Right forelimb (tissue), 1 donor: Measurements from ENCODE around the gene CRACR2B.

Experiments
- DNase-seq: peaks from one replicate; pipeline ENCODE4 v3.0.0-alpha.2; 2018

The CRACR2B gene

DNA sequence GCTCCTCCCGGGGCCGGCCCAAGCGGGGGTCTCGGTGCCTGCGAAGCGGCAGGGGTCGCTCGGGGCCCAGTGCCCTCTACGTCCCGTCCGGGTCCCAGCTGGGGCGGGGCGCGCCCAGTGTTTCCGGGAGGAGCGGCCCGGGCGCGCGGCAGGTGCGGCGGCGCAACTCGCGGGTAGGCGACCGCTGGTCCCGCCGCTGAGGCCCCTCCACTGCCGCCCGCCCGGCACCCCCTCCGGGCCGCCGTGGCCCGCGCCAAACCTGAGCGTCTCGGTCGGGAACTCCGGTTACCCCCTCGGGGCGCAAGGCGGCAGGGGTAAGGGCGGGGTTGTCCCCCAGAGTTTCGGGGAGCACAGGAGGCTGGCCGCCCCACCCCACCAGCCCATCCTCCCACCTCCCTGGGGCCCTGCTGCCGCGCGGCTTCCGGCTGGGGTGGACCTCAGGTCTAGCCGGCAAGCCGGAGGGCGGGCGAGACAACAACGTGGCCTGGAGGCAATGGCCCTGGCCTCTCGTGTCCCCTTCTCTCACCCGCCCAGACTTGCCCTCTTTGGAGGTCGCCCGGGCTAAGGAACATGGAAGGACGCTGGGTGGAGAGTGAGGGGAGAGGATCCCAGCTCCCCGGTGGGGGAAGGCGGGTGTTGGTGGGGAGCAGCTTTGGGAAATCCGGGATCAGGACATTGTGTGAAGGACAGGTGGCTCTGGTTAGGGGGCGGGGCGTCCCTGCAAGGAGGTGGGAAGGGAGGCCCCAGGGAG lies 398 bp upstream of the CRACR2B start:
- DNase-seq: no peak

DNA sequence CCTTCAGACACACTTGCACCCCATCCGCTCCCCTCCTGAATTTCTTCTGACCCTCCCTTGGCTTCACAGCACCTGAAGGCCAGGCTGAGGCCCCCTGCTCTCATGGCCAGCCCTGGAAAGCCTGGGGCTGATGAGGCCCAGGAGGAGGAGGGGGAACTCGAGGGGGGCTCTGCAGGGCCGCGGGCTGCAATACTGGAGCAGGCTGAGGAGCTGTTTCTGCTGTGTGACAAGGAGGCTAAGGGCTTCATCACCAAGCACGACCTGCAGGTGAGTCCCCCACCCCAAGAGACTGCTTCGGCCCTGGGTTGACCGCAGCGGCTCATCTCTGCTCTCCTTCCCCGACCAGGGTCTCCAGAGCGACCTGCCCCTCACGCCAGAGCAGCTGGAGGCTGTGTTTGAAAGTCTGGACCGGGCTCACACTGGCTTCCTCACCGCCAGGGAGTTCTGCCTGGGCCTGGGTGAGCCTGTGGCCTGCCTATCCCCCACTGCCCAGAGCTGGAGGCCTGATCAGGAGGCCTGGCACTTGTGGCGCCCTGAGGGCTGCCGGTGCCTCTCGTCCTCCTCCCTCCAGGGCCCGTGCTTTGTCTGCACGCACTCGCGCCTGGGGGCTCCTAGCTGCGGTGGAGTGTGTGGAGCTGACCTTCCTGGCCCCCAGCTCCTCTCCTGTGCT lies 922 bp downstream of the CRACR2B start:
- DNase-seq: no peak

DNA sequence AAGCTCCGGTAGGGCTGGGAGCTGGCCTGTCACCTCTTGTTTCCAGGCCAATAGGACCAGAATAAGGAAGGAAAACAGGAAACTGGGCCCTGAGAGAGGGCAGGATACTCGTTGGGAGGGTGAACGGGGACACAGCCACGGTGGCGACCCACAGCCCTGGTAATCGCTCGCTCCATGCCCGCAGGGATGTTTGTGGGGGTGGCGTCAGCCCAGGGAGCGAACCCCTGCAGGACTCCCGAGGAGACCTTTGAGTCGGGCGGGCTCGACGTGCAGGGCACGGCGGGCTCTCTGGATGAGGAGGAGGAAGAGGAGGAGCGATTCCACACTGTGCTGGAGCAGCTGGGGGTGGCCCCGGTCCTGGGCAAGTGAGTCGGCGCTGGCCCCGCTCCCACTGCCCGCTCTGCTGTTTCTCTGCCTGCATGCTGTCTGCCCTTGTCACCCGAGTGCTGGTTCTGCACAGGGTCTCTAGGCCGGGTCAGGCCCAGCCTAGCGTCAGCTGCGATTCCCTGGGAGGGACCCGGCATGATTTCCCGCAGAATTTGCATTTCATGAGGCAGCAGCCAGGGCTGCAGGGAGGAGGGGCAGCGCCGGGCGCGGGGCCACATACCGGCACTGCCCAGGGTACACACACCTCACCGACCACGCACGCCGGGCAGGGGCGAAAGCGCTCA lies 1.6 kb downstream of the CRACR2B start:
- DNase-seq: no peak

DNA sequence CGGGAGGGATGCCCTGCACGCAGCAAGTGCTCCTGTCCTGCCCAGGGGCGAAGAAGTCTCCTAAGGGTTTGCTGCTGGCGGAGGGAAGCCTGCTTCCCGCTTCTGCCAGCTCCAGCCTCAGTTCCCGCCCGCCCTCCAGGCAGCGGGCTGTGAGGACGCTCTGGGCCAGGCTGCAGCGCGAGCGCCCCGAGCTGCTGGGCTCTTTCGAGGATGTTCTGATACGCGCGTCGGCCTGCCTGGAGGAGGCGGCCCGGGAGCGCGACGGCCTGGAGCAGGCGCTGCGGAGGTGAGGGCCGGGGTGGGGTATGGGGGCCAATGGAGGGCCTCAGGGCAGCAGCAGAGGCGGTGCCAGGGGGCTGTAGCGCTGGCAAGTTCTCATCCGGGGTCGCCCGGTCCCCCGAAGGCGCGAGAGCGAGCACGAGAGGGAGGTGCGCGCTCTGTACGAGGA lies 2.2 kb downstream of the CRACR2B start:
- no peak for DNase-seq

DNA sequence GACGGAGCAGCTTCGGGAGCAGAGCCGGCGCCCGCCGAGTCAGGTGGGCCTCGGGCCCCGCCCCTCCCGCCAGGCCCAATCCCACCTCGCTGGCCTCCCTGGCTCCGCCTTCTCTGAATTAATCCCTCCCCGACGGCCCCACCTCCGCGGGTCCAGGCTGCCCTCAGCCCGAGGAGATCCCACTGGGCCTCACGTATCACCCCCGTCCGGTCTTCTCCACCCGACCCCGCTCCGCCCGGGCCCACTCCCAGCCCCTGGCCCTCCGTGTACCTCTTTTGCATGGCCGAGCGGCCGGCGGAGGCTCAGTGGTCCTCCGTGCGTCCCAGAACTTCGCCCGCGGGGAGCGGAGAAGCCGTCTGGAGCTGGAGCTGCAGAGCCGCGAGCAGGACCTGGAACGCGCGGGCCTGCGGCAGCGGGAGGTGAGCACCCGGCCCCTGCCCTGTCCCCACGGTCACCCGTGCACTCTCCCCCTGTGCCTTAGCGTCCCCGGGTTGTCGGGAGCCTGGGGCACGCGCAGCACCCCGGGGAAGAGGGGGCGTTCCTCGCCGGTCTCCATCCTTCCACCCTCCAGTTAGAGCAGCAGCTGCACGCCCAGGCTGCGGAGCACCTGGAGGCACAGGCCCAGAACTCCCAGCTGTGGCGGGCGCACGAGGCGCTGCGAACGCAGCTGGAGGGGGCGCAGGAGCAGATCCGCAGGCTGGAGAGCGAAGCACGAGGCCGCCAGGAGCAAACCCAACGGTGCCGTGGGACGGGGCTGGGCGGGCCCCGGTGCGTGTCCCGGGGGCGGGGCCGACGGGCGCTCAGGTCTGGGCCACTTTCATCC lies 2.8 kb downstream of the CRACR2B start:
- DNase-seq: no peak

DNA sequence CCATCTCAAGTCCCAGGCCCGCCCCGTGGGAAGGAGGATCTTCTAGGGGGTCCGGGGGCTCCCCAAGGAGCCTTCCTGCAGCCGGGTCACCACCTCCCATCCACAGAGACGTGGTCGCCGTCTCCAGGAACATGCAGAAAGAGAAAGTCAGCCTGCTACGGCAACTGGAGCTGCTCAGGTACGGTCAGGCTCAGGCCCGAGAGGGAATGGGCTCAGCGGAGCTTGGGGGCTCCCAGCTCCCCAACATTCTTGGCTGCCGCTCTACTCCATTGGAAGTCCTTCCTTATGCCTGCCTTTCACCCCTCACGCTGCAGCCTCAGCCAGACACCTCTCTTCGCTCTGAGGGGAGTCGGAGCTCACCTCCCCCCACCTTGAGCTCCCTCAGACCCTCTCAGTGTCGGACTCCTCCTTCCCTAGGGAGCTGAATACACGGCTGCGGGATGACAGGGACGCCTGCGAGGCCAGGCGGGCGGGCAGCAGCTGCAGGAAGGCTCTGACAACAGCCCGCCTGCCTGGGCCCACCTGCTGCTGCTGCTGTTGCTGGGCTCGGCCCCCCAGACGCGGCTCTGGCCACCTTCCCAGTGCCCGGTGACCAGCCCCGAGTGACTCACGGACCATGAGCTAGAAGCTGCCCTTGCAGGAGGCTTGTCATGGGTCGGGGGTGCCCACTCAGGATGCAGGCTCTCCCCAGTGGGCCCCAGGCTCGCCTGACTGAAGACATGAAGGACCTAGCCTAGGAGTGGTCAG lies 3.6 kb downstream of the CRACR2B start:
- DNase-seq: no peak

DNA sequence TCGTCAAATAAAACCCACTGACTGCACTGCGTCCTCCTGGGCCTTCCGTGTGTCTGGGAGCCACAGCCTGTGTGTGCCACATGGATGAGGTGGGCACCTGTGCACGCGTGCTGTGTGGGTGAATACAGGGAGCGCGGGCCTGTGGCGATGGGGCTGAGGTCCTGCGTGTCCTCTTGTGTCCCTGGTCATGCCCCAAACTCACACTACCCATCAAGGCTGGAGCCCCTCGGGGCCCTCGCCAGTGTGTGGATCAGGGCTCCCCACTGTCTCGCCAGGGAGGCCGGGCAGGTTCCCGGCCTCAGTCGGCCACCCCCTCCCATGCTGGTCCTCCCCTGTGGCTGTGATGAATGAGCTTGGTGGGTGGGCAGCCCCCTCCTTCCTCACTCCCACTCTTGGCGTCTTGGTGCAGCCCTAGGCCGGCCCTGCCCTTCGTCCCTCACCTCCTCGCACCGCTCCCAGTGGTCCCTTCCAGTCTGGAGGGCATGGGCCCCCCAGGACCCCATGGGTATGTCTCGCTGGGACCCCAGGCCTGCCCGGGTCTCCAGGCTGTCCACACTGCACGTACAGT lies 4.3 kb downstream of the CRACR2B start:
- DNase-seq: no peak

DNA sequence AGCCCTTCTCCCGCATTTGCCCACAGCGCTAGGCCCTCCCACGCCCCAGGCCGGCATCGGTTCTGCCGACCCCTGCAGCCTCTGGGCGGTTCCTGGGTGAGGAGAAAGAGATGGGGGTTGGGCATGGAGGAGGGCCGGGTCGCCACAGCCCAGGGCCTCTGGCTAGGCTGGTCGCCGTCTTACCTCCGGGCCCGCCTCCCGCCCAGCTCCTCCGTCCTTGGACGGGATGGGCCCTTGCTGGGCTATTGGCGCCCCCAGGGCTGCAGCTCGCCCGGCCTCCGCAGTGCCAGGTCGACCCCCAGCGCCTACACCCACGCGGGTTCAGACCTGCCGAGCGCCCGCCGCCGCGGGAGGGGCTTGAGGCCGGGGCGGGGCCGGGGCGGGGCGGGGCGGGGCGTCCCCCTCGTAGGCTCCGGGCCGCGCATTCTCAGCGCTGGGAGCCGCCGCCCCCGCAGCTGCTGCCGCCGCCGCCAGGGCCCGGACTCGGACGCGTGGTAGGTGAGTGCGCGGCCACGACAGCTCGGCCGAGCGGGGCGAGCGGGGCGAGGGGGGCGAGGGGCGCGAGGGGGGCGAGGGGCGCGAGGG lies 4.9 kb downstream of the CRACR2B start, which contains the start of gene CD151:
CD151 (plus strand) TSS at position 424 of the 585 bp plus-strand sequence. CDS start 3,118 bp downstream, outside the sequence.
- DNase-seq: no peak

DNA sequence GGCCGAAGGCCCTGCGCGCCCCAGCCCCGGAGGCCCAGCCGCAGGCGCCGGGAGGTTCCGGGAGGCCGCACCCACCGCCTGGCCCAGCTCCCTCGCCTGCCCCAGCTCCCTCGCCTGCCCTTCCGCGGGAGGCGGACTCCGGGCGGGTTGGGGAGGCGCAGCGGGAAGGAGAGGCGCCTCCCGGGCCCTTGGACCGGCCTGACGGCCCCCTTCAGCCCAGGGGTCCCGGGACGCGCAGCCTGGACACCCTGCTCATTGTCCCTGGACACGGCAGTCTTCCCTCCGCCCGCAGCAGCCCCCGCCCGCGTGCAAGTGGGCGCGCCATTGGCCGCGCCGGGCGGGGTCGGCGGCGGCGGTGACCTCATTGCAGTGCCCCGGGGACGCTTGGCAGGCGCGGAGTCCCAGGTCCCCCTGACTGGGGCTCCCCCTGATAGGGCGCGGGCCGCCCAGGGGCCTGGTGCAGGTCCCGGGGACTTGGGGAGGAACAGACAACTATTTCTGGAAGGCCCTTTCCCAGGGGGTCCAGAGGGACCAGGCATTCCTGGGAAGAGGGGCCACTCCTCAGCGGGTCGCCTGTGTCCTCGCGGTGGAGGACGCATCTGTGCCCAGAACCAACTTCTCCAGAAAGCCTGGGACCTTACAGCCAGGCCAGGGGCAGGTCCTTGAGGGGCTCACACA lies 5.5 kb downstream of the CRACR2B start:
- no peak for DNase-seq

DNA sequence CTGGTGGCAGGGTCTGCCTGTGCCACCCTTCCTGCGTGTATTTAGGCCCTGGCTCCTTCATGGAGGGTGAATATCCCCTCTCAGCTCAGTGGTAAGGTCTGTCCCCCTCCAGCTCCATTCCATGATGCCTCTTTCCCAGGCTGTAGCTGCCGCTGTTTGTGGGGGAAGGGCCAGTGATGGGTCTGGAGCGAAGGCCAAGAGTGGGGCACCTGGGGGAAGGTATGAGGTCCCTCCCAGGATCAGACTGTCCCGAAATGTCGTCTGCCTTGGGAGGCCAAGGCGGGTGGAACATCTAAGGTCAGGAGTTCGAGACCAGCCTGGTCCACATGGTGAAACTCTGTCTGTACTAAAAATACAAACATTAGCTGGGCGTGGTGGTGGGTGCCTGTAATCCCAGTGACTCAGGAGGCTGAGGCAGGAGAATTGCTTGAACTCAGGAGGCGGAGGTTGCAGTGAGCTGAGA lies 6.2 kb downstream of the CRACR2B start:
- no peak for DNase-seq

DNA sequence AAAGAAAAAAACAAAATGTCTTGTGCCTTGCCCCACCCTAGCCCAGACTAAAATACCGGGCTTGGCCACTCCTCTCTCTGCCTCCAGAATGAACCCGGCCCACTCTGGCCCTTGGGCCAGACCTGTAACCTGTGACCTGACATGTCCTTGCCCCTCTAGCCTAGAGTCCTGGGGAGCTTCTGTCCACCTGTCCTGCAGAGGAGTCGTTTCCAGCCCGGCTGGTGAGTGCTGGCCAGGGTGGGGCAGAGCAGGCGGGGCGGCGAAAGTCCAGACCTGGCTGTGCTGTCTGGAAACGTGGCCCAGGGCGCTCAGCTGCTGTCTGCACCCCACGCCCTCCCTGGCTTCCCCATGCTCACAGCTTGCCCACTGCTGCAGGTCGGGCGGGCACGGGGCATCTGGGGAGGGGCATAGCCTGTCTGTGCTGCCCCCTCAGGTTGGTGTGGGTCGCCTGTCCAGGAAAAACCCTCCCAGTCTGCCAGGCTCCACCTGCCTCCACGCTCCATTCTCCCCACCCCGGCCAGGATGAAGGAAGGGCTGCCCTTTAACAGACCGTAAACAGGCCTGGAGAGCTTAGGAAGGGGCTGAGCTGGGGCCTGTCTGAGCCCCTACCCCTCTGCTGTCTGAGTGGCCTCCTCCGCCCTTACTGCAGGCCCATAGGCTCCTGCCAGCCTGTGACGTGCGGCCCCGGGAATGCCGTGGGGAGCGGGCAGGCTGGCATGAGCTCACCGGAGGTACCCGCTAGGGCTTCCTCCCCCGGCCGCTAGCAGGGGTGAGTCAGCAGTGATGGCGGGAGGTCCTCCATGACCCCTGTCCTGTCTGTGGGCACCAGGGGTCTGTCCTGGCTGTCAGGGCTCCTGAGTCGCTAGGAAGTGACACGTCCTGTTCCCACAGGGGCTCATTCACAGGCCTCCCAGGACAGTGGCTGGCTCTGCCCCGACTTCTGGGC lies 6.9 kb downstream of the CRACR2B start:
- DNase-seq: no peak

DNA sequence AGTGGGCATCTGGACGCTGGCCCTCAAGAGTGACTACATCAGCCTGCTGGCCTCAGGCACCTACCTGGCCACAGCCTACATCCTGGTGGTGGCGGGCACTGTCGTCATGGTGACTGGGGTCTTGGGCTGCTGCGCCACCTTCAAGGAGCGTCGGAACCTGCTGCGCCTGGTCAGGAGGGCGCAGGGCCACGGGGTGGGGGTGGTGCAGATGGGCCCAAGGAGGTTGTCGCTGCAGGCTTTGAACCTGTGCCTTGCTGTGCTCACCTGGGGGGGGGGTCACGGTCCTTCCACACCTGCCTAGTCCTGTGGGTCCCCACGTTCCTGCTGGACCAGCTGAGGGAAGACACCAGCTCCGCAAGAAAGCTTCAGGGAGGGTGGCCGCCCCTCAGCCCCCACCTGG lies 8.6 kb downstream of the CRACR2B start:
- DNase-seq: no peak

DNA sequence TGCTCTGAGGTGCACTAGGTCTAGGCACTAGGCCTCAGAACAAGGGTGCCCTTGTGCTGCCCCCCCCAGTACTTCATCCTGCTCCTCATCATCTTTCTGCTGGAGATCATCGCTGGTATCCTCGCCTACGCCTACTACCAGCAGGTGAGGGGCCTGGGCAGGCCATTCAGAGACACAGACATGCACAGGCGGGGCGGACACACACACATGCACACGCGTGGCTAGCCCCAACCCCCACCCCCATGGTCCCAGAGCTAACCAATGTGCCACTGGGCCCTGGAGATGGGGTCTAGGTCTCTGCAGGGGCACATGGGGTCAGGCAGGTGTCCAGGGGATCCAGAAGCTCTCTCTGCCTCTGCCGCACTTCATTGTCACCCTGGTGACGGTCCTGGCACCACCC lies 9.0 kb downstream of the CRACR2B start:
- DNase-seq: no peak

DNA sequence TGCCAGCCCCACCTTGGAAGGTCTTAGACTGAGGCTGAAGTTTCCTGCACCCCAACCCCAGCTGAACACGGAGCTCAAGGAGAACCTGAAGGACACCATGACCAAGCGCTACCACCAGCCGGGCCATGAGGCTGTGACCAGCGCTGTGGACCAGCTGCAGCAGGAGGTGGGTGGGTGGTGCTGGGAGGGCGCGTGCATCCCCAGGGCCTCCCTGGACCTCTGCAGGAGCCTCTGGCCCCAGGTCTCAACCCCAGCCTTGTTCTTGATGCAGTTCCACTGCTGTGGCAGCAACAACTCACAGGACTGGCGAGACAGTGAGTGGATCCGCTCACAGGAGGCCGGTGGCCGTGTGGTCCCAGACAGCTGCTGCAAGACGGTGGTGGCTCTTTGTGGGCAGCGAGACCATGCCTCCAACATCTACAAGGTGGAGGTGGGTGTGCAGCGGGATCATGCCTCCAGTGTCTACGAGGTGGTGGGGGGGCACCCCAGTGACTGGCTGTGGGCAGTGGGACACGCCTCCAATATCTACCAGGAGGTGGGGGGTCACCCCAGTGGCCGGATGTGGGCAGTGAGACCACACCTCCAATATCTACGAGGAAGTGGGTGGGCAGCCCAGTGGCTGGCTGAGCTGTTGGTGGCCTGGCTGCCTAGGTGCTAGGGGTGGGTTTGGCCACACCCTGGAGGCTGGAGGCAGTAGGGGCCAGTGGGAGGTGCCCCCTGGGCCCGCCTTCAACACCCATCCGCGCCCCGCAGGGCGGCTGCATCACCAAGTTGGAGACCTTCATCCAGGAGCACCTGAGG lies 9.7 kb downstream of the CRACR2B start:
- DNase-seq: no peak

DNA sequence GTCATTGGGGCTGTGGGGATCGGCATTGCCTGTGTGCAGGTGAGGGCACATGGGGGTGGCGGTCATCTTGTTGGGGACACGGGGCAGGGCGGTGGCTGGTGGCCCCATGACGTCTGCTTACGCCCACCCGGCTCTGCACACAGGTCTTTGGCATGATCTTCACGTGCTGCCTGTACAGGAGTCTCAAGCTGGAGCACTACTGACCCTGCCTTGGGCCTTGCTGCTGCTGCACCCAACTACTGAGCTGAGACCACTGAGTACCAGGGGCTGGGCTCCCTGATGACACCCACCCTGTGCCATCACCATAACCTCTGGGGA lies 10.2 kb downstream of the CRACR2B start:
- no peak for DNase-seq

DNA sequence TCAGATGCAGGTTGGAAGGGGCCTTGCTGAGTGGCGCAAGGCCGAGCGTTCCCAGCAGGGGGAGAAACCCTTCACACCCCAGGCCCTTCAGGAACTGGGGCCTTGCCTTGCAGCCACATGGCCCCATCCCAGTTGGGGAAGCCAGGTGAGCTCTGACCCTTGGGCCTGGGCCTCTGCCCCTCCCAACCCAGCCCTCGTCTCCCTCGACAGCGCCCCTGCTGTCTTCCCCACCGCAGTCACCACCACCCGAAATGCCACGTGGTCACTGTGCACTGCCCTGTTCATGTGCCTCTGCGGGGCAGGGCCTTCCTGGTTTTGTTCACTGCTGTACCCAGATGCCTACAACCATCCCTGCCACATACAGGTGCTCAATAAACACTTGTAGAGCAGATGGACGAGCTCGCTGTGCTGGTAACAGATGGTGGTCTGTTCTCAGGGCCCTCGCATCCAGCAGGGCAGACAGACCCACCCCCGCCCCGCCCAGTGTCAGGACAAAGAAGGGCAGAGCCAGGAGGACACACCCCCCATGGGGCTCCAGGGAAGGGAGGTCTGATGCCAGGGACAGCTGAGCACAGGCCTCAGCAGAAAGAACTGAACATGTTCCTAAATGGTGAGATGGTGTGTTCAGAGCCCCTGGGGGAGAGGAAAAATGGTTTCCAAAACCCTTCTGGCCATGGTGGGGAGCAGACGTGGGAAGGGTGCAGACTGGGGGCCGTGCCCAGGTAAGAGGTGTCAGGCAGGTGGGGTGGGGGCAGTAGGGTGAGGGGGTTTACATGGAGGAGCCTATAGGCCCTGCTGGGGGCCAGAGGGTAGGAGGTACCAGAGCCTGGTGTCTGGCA lies 10.9 kb downstream of the CRACR2B start:
- DNase-seq: no peak

DNA sequence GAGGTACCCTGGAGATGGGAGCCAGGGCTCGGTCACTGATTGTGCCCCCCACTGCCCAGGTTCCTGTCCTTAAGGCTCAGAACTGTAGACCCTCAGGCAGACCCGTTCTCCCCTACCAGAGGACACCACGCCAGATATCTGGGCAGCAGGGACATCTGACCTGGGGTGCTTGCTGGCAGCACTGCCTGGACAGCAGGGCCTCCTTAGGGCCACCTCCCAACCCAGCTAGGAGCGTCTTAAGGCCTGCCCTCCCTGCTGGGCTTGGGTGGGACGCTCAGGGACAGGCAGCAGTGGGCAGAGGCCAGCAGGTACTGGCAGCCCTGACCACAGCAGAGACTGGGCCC lies 11.5 kb downstream of the CRACR2B start:
- no peak for DNase-seq
